ENCODE measurements around the gene TRAF3.
"Not testable (repeated sequence)": the region's sequence is repeated elsewhere in the genome, so short reads cannot be mapped to it uniquely, and the experiment has no call there.

The TRAF3 gene

GRCh38 chr14:102826751-102827675 is 49.8 kb downstream of the TRAF3 start:
- no peak for DNase-seq (ENCODE audit: low read depth in 2 of 3, low spot score in 1 of 3)

GRCh38 chr14:102827716-102828115 is 50.5 kb downstream of the TRAF3 start:
- DNase-seq (ENCODE audit: low read depth in 2 of 3, low spot score in 1 of 3), result no peak

- no peak for DNase-seq (ENCODE audit: low read depth in 2 of 3, low spot score in 1 of 3)
Measured at GRCh38 chr14:102828151-102828550, 50.9 kb downstream of the TRAF3 start.

GRCh38 chr14:102829016-102829548 is 51.8 kb downstream of the TRAF3 start:
- DNase-seq (ENCODE audit: low read depth in 2 of 3, low spot score in 1 of 3), result no peak

GRCh38 chr14:102830474-102831045 is 53.3 kb downstream of the TRAF3 start:
- no peak for DNase-seq (ENCODE audit: low read depth in 2 of 3, low spot score in 1 of 3)

- no peak for DNase-seq (ENCODE audit: low read depth in 2 of 3, low spot score in 1 of 3)
Measured at GRCh38 chr14:102831163-102831804, 54.0 kb downstream of the TRAF3 start.

- DNase-seq (ENCODE audit: low read depth in 2 of 3, low spot score in 1 of 3), result no peak
Measured at GRCh38 chr14:102833341-102833740, 56.1 kb downstream of the TRAF3 start.

GRCh38 chr14:102833991-102834390 is 56.7 kb downstream of the TRAF3 start:
- no peak for DNase-seq (ENCODE audit: low read depth in 2 of 3, low spot score in 1 of 3)

- no peak for DNase-seq (ENCODE audit: low read depth in 2 of 3, low spot score in 1 of 3)
Measured at GRCh38 chr14:102835959-102836358, 58.7 kb downstream of the TRAF3 start.

- DNase-seq (ENCODE audit: low read depth in 2 of 3, low spot score in 1 of 3), result not testable (repeated sequence)
Measured at GRCh38 chr14:102837120-102837519, 59.9 kb downstream of the TRAF3 start.

GRCh38 chr14:102838501-102838900 is 61.3 kb downstream of the TRAF3 start:
- DNase-seq (ENCODE audit: low read depth in 2 of 3, low spot score in 1 of 3), result no peak

- no peak for DNase-seq (ENCODE audit: low read depth in 2 of 3, low spot score in 1 of 3)
Measured at GRCh38 chr14:102840115-102840514, 62.9 kb downstream of the TRAF3 start.

- no peak for DNase-seq (ENCODE audit: low read depth in 2 of 3, low spot score in 1 of 3)
Measured at GRCh38 chr14:102840771-102841528, 63.7 kb downstream of the TRAF3 start.

GRCh38 chr14:102848830-102849525 is 71.7 kb downstream of the TRAF3 start:
- DNase-seq (ENCODE audit: low read depth in 2 of 3, low spot score in 1 of 3), result no peak

GRCh38 chr14:102849526-102850379 is 72.5 kb downstream of the TRAF3 start:
- DNase-seq (ENCODE audit: low read depth in 2 of 3, low spot score in 1 of 3), result no peak

GRCh38 chr14:102853648-102854047 is 76.4 kb downstream of the TRAF3 start:
- DNase-seq (ENCODE audit: low read depth in 2 of 3, low spot score in 1 of 3), result no peak

- no peak for DNase-seq (ENCODE audit: low read depth in 2 of 3, low spot score in 1 of 3)
Measured at GRCh38 chr14:102854091-102854703, 76.9 kb downstream of the TRAF3 start.

GRCh38 chr14:102856179-102856578 is 78.9 kb downstream of the TRAF3 start:
- DNase-seq (ENCODE audit: low read depth in 2 of 3, low spot score in 1 of 3), result no peak

- DNase-seq (ENCODE audit: low read depth in 2 of 3, low spot score in 1 of 3), result no peak
Measured at GRCh38 chr14:102857444-102857843, 80.2 kb downstream of the TRAF3 start.

Measured in stimulated activated CD4-positive, alpha-beta T cell treated with anti-CD3 and anti-CD28 coated beads, Interleukin-12 subunit alpha, Interleukin-12 subunit beta, amount 100 ng/mL, for 48 hours (primary cell).